HEK293T (cell line): ENCODE measurements around the gene STYXL1.
"Not testable (repeated sequence)": the region's sequence is repeated elsewhere in the genome, so short reads cannot be mapped to it uniquely, and the experiment has no call there.

Experiments used
- CTCF ChIA-PET: fragments of 350-600 bp; formaldehyde crosslinking; extraction: SDS; loops from one replicate; lab custom pipeline; 2021; ENCODE audit warnings: antibody characterized with exemption, inconsistent platforms; lab: Yijun Ruan, JAX
- POLR2A ChIA-PET: fragments of 350-600 bp; formaldehyde crosslinking; extraction: SDS; loops from one replicate; lab custom pipeline; 2020; ENCODE audit warnings: antibody characterized with exemption, inconsistent platforms; lab: Yijun Ruan, JAX
- DNase-seq: peaks from one replicate; pipeline ENCODE4 v3.0.0; 2012; ENCODE audit warnings: mixed read lengths; ENCODE audit errors: extremely low spot score
- ARNT ChIP-seq: fragments of 450-650 bp; IDR thresholded peaks from 2 replicates; pipeline ENCODE4 v1.6.1; 2017; ENCODE audit warnings: mild to moderate bottlenecking
- BHLHE40 ChIP-seq: fragments of 450-650 bp; IDR thresholded peaks from 2 replicates; pipeline ENCODE4 v1.6.1; 2016; ENCODE audit warnings: mild to moderate bottlenecking, moderate library complexity, borderline replicate concordance
- CTBP1 ChIP-seq: fragments of 450-650 bp; IDR thresholded peaks from 2 replicates; pipeline ENCODE4 v1.6.1; 2016; ENCODE audit warnings: borderline replicate concordance
- ELF4 ChIP-seq: fragments of 450-650 bp; IDR thresholded peaks from 2 replicates; pipeline ENCODE4 v1.6.1; 2017; ENCODE audit warnings: antibody characterized with exemption
- FOXA1 ChIP-seq: fragments of 450-650 bp; IDR thresholded peaks from 2 replicates; pipeline ENCODE4 v1.6.1; 2016; ENCODE audit warnings: mild to moderate bottlenecking
- FOXK2 ChIP-seq: fragments of 450-650 bp; IDR thresholded peaks from 2 replicates; pipeline ENCODE4 v1.6.1; 2016; ENCODE audit warnings: mild to moderate bottlenecking
- FOXM1 ChIP-seq: fragments of 450-650 bp; IDR thresholded peaks from 2 replicates; pipeline ENCODE4 v1.6.1; 2017; ENCODE audit warnings: mild to moderate bottlenecking, borderline replicate concordance
- HDGF ChIP-seq: fragments of 450-650 bp; IDR thresholded peaks from 2 replicates; pipeline ENCODE4 v1.6.1; 2017; ENCODE audit warnings: antibody characterized with exemption, borderline replicate concordance
- L3MBTL2 ChIP-seq: fragments of 450-650 bp; conservative IDR thresholded peaks from 2 replicates; pipeline ENCODE4 v1.6.1; 2016; ENCODE audit warnings: mild to moderate bottlenecking
- LEF1 ChIP-seq: fragments of 450-650 bp; IDR thresholded peaks from 2 replicates; pipeline ENCODE4 v1.6.1; 2017; ENCODE audit warnings: mild to moderate bottlenecking, borderline replicate concordance
- NFRKB ChIP-seq: fragments of 450-650 bp; IDR thresholded peaks from 2 replicates; pipeline ENCODE4 v1.6.1; 2016; ENCODE audit warnings: mild to moderate bottlenecking, moderate library complexity
- PKNOX1 ChIP-seq: fragments of 450-650 bp; IDR thresholded peaks from 2 replicates; pipeline ENCODE4 v1.6.1; 2016
- SP1 ChIP-seq: fragments of 450-650 bp; IDR thresholded peaks from 2 replicates; pipeline ENCODE4 v1.6.1; 2017
- SUZ12 ChIP-seq: fragments of 450-650 bp; IDR thresholded peaks from 2 replicates; pipeline ENCODE4 v1.6.1; 2016; ENCODE audit warnings: mild to moderate bottlenecking
- TARDBP ChIP-seq: fragments of 450-650 bp; IDR thresholded peaks from 2 replicates; pipeline ENCODE4 v1.6.1; 2016
- ZNF384 ChIP-seq: fragments of 450-650 bp; IDR thresholded peaks from 2 replicates; pipeline ENCODE4 v1.6.1; 2016

Gene STYXL1

GRCh38 chr7:76009672-76010600 is 37.9 kb downstream of the STYXL1 start:
- CTCF ChIA-PET: no interaction called here
- POLR2A ChIA-PET: no interaction called here
- TF ChIP-seq L3MBTL2 (no peak), ELF4 (no peak), ZNF384 (no peak), BHLHE40 (no peak), PKNOX1 (no peak), TARDBP (no peak), FOXA1 (no peak), CTBP1 (no peak), LEF1 (no peak), FOXK2 (no peak), SUZ12 (no peak), HDGF (no peak), ARNT (no peak), SP1 (no peak), NFRKB (no peak), FOXM1 (no peak)
- DNase-seq: no peak

GRCh38 chr7:76008156-76008687 is 39.6 kb downstream of the STYXL1 start:
- CTCF ChIA-PET: interaction anchor here (1.2 kb wide), 1 partner anchor 12 kb away, joined by 3 read pairs; no protein-coding TSS in a partner anchor
- no peak for DNase-seq
- POLR2A ChIA-PET: no interaction called here
- no peak for TF ChIP-seq FOXM1
- TF ChIP-seq FOXA1: no peak

- POLR2A ChIA-PET, CTCF ChIA-PET, DNase-seq: not testable (repeated sequence)
Measured at GRCh38 chr7:76005004-76005403, 42.8 kb downstream of the STYXL1 start.

GRCh38 chr7:76003351-76003750 is 44.4 kb downstream of the STYXL1 start:
- ChIA-PET POLR2A (no interaction called here), CTCF (no interaction called here)
- no peak for DNase-seq
- no peak for TF ChIP-seq ELF4
- no peak for TF ChIP-seq SUZ12
- TF ChIP-seq FOXA1: no peak
- TF ChIP-seq PKNOX1: no peak
- TF ChIP-seq FOXM1: no peak
- no peak for TF ChIP-seq FOXK2
- TF ChIP-seq SP1: no peak

GRCh38 chr7:76002822-76003221 is 45.0 kb downstream of the STYXL1 start:
- TF ChIP-seq TARDBP (no peak), ELF4 (no peak), L3MBTL2 (no peak), HDGF (no peak), SP1 (no peak), PKNOX1 (no peak), LEF1 (no peak), FOXA1 (no peak), FOXK2 (no peak), ARNT (no peak), FOXM1 (no peak), ZNF384 (no peak), SUZ12 (no peak), BHLHE40 (no peak), NFRKB (no peak), CTBP1 (no peak)
- ChIA-PET POLR2A (no interaction called here), CTCF (no interaction called here)
- no peak for DNase-seq

GRCh38 chr7:76002139-76002538 is 45.7 kb downstream of the STYXL1 start:
- no peak for DNase-seq
- ChIA-PET POLR2A (no interaction called here), CTCF (no interaction called here)
- TF ChIP-seq L3MBTL2: no peak
- no peak for TF ChIP-seq ELF4
- no peak for TF ChIP-seq ZNF384
- no peak for TF ChIP-seq FOXM1
- no peak for TF ChIP-seq SUZ12
- no peak for TF ChIP-seq LEF1
- TF ChIP-seq PKNOX1: no peak
- no peak for TF ChIP-seq HDGF
- no peak for TF ChIP-seq CTBP1
- no peak for TF ChIP-seq FOXA1
- TF ChIP-seq NFRKB: no peak
- no peak for TF ChIP-seq ARNT
- TF ChIP-seq TARDBP: no peak
- TF ChIP-seq SP1: no peak
- no peak for TF ChIP-seq FOXK2
- no peak for TF ChIP-seq BHLHE40
